HepG2 (cell line): Measurements from ENCODE around the gene DHX29.

Source experiments
- SP2 ChIP-seq: sonication (generic); formaldehyde crosslinking; IDR thresholded peaks from 2 replicates; pipeline ENCODE4 v1.5.1; 2020; ENCODE audit warnings: mild to moderate bottlenecking, missing genetic modification reagents
- ZFP41 ChIP-seq: sonication (generic); formaldehyde crosslinking; IDR thresholded peaks from 2 replicates; pipeline ENCODE4 v1.4.0; 2020; ENCODE audit warnings: mild to moderate bottlenecking, missing genetic modification reagents, borderline replicate concordance
- TF ChIP-seq, protein P1 (sequence below): sonication (generic); formaldehyde crosslinking; IDR thresholded peaks from 2 replicates; pipeline ENCODE4 v1.8.1; 2023; ENCODE audit warnings: mild to moderate bottlenecking, missing genetic modification reagents
- TF ChIP-seq, protein P2 (sequence below): sonication (generic); formaldehyde crosslinking; IDR thresholded peaks from 2 replicates; pipeline ENCODE4 v1.5.0; 2020; ENCODE audit warnings: mild to moderate bottlenecking, missing genetic modification reagents, moderate library complexity

DNA sequence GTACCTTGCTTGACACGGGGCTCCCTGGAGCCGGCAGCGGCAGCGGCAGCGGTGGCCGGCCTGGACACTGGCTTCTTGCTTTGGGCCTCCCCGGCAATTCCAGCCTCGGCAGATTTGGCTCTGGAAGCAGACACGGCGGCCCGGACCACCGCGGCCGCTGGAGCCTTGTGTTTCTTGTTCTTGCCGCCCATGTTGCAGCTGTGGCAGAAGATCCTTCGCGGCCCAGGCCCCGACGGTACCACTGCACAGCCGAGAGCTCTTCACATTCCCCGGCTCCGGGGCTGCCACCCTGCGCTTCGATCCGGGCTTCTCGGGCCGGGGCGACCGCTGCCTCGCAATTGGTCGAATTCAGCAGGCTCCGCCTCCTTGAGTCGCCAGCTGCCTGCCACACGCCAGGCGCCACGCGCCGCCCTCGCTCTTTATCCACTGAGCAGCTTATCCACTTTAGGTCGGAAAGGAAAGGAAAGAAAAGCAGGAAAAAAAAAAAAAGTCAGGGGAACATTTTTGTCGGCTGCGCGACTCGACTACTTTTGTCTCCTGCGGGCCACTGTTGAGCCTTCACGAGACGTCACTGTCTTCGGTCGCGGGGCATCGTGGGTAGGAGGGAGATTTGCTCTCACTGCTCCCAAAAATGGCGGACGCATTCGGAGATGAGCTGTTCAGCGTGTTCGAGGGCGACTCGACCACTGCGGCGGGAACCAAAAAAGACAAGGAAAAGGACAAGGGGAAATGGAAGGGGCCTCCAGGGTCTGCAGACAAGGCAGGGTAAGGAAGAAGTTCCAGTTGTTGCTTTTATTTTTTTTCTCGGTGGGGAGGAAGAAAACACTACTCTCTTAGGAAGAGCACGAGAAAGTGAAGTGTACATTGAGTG is at the start of gene DHX29, which contains the start of gene MTREX:
- TF ChIP-seq, protein P1, sequence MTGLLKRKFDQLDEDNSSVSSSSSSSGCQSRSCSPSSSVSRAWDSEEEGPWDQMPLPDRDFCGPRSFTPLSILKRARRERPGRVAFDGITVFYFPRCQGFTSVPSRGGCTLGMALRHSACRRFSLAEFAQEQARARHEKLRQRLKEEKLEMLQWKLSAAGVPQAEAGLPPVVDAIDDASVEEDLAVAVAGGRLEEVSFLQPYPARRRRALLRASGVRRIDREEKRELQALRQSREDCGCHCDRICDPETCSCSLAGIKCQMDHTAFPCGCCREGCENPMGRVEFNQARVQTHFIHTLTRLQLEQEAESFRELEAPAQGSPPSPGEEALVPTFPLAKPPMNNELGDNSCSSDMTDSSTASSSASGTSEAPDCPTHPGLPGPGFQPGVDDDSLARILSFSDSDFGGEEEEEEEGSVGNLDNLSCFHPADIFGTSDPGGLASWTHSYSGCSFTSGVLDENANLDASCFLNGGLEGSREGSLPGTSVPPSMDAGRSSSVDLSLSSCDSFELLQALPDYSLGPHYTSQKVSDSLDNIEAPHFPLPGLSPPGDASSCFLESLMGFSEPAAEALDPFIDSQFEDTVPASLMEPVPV (CRISPR knock-in tag): peak; percentile 87
- no peak for TF ChIP-seq SP2 (CRISPR knock-in tag)
- TF ChIP-seq ZFP41 (CRISPR knock-in tag): no peak; the same call in 1 of the 2 replicates
- TF ChIP-seq, protein P2, sequence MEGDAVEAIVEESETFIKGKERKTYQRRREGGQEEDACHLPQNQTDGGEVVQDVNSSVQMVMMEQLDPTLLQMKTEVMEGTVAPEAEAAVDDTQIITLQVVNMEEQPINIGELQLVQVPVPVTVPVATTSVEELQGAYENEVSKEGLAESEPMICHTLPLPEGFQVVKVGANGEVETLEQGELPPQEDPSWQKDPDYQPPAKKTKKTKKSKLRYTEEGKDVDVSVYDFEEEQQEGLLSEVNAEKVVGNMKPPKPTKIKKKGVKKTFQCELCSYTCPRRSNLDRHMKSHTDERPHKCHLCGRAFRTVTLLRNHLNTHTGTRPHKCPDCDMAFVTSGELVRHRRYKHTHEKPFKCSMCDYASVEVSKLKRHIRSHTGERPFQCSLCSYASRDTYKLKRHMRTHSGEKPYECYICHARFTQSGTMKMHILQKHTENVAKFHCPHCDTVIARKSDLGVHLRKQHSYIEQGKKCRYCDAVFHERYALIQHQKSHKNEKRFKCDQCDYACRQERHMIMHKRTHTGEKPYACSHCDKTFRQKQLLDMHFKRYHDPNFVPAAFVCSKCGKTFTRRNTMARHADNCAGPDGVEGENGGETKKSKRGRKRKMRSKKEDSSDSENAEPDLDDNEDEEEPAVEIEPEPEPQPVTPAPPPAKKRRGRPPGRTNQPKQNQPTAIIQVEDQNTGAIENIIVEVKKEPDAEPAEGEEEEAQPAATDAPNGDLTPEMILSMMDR: no peak
